GM21723 (cell line): ENCODE results near the gene GAK.

ENCODE experiments used
- ATAC-seq: cut with Tn5 transposase; IDR thresholded peaks from one replicate; pipeline ENCODE4 v1.9.1; 2021; ENCODE audit warnings: mild to moderate bottlenecking, moderate library complexity; ENCODE audit not compliant: unreplicated experiment

The GAK gene

GRCh38 chr4:909821-910220 lies 22.3 kb downstream of the GAK start:
- ATAC-seq = no peak

- ATAC-seq = no peak
Measured at GRCh38 chr4:909131-909571, 23.0 kb downstream of the GAK start.

DNA sequence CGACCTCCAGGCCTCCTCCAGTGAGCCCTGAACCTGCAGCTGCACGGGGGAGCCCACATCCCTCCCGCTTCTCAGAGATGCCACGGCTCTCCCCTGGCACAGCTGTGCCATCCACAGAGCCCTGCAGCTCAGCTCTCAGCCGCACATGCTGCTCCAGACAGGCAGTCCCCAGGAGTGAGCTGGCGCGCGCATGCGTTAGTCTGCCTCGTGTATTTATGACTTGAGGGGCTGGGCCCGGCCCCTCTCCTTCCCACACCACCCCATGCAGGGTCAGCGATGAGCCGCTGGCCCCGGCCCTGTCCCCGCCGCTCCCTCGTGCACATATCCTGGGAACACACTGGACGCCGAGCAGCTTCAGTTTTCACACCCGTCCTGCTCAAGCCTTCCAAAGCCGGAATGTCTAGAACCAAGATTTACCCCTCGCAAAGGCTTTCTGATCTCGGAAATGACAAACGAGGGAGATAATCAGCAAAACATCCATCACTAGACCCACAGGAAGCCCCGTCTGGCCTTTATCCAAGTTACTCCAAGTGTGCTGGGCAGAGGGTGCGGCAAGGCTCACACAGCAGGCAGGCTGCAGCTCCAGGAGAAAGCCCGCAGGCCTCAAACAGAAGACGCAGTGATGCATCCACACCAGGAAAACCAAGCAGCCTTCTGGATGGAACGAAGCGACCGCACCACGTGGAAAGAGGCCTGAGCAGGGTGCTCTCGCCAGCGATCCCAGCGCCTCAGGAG lies 24.3 kb downstream of the GAK start:
- ATAC-seq = no peak

DNA sequence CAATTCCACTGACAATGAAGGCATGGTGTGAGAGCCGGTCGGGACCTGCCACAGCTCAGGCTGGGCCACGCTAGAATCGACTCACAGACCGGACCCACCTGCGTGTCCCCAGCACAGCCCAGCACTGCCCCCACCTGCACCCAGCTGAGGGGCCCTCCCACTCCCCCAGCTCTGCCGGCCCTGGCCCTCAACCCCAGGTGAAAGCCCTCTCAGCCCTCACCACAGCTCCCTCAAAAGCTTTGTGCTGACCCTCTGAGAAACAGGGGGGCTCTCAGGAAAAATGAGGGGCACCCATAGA lies 25.1 kb downstream of the GAK start:
- no peak for ATAC-seq

- ATAC-seq = no peak
Measured at GRCh38 chr4:906339-907102, 25.6 kb downstream of the GAK start.

DNA sequence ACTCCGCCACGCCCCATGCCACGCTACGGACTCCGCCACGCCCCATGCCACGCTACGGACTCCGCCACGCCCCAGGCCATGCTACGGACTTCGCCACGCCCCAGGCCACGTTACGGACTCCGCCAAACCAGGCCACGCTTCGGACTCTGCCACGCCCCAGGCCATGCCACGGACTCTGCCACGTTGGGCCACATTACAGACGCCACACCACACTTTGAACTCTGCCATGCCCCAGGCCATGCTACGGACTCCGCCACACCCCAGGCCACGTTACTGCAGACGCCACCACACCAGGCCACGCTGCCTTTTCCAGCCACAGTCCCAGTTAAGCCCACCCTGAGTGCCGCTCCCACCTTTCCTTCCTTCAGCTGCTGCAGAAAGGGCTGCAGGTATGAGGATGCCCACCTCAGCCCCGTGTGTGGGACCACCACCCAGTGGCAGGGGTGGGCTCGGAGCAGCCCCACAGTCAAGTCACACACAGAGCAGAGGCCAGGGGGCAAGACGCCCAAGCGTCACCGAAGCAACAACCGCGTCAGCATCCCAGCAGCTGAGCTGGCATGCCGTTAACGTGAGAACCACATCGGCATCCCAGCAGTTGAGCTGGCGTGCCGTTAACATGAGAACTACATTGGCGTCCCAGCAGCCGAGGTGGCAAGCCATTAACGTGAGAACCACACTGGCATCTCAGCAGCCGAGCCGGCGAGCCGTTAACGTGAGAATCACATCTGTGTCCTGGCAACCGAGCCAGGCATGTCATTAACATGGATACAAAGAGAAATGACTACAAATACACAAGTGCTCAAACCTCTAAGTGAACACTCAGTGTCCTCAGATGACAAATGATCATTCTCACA lies 26.4 kb downstream of the GAK start:
- ATAC-seq = no peak

DNA sequence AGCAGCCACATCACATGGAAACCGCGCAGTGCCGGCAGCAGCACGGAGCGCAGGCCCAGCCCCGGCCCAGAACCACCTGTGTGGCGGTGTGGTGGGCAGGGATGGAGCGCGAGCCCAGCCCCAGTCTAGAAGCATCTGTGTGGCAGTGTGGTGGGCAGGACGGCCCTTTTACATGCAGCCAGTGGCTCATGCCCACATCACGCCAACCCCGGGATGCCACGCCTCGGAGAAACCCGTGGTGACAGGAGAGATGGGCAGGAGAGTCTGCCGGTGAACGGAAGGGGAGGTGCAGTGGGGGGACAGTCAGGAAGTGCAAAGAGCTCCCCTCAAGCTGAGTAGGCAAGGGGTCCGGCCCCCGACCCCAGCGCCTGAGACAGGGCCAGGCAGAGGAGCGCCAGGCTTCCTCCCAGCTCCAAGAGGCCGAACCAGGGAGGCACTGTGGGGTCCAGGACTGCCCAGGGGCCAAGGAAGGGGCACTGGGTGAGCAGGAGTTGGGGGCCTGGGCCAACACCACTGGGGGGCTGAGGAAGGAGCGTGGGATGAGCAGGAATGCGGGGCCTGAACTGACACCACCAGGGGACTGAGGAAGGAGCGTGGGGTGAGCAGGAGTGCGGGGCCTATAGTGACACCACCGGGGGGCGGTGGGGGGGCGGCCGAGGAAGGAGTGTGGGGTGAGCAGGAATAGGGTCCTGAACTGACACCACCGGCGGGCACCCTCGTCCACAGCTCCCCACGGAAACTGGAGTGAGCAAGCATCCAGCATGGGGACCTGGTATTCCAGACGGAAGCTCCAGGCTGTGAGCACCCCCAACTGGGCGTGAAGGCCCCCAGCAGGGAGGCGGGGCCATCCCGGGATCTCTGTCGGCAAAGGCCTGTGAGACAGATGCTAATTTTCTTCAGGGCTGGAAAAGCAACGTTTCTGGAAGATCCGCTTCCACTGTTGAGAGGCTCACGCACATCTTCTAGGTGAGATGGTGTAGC lies 28.8 kb downstream of the GAK start:
- no peak for ATAC-seq

DNA sequence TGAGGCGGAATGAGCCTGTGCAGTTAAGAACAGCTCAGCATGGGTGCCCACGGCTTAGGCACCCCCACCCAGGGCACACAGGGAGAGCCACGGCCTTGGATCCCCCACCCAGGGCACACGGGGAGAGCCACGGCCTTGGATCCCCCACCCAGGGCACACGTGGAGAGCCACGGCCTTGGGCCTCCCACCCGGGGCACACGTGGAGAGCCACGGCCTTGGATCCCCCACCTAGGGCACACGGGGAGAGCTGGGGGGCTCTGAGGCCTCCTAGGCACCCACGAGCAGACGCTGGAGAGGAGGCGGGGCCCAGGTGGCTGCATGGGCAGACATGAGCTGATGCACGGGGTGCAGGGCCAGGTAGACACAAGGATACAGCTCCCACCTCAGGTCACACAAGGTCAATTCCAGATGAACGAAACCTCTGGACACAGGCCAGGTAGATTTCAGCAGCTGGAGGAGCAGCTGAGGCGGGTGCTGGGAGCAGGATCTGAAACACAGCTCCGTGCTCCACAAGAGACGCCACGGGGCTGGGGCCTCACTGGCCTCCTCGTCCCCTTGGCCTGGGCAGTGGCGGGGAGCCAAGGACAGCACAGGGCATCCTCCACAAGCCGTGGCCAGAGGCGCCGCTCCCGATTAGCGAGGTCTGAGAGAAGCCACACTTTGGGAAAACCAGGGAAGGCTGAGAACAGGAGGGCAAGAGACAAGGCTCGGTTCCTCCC lies 30.8 kb downstream of the GAK start:
- ATAC-seq = no peak

- no peak for ATAC-seq
Measured at GRCh38 chr4:900721-901120, 31.4 kb downstream of the GAK start.

DNA sequence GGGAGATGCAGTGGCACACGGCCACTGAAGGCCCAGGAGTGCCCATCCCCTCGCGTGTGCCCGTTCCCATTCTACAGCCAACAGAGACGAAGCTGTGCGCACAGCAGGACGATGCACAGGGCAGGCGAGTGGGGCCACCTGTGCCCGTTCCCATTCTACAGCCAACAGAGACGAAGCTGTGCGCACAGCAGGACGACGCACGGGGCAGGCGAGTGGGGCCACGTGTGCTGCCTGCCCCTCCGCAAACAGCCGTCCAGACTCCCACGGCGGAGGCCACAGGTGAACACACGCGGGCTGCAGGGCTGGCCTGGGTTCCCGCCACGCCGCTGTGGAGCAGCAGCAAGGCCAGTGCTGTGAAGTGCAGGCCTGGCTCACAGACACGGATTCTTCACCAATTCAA lies 32.0 kb downstream of the GAK start:
- no peak for ATAC-seq

GRCh38 chr4:899556-899906 lies 32.6 kb downstream of the GAK start:
- no peak for ATAC-seq

- no peak for ATAC-seq
Measured at GRCh38 chr4:898869-899555, 33.1 kb downstream of the GAK start.

DNA sequence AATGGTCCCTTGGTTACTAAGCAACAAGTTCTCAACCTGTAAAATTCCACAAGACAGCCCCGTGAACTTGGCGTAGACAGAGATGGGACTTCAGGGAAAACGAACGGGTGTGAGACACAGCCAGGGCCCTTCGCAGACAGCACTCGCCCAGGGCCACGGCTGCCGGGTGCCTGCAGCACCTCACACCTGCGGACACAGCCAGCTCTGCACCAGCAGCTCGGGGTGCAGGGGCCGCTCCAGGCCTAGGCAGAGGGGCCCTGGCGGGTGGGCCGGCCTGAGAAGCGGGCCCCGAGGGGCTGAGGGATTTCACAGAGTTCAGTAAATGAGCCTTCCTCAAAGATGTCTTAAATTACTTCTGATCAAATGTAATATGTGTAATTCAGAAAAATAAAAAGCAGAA lies 34.0 kb downstream of the GAK start:
- ATAC-seq = no peak

GRCh38 chr4:896630-897029 lies 35.5 kb downstream of the GAK start:
- no peak for ATAC-seq

- no peak for ATAC-seq
Measured at GRCh38 chr4:896216-896615, 35.9 kb downstream of the GAK start.

DNA sequence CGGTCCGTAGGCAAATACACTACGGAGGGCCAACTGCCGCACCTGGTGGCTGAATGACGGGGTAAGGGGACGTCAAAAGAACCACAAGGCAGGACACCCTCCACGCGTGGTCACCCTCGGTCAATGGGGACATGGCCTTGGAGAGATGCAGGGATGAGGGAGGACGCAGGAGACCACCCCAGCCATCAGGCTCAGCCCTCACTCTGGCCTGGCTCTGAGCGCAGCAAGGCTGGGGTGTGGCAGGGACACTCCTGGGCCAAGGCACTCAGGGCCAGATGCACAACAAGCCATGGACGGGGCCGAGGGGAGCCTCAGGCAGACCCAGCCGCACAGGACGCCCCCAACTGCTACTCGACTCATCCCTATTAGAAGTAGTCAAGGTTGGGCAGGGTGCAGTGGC lies 36.5 kb downstream of the GAK start:
- ATAC-seq = no peak

DNA sequence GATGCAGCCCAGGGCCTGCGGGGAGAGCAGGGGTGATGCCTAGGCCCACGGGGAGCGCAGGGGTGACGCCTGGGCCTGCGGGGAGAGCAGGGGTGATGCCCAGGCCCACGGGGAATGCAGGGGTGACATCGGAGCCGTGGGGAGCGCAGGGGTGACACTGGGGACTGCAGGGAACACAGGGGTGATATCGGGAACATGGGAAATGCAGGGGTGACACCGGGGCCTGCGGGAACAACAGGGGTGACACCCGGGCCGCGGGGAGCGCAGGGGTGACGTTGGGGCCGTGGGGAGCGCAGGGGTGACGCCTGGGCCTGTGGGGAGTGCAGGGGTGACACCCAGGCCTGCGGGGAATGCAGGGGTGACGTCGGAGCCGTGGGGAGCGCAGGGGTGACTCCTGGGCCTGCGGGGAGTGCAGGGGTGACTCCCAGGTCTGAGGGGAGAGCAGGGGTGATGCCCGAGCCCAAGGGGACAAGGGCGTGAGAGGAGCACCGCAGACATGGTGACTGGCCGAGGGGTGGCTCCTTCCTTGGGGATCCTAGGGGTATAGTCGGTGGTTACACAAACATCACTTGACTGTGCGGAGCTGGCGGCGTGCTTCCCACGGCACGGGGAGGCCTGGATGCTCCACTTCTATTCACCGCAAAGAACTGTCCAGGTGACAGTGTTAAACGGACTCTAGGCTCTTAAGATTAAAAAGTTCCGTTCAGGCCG lies 38.0 kb downstream of the GAK start:
- ATAC-seq = no peak

DNA sequence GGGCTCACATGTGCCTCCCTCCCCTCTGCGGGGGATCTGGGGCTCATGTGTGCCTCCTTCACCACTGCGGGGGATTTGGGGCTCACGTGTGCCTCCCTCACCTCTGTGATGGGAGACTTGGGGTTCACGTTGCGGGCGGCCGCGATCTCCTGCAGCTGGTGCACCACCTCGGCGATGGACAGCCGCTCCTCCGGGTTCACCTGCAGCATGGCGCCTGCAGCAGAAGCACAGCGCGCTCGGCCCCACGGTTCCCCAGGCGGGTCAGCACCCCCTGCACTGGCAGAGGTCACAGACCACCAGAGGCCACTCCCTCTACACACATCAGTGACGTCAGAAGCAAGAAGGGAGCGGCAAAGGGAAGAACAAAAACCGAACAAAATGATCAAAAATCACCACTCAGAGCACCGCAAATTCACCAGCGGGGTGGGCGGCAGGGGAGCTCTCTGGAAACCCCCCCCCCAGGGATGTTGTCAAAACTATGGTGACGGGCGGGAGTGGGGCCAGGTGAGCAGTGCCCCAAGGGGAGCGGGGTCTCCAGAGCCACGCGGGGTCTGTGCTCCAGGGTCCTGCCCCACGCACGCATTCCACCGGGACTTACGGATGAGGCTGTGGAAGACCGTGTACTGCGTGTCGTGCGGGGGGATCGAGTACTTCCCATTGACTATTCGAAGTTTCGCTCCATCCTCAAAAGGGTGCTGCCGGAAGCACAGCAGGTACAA lies 38.7 kb downstream of the GAK start:
- no peak for ATAC-seq
